HUES6 (cell line): ENCODE data around the gene IQCM.
A peak's percentile ranks its signal among the peaks of the same experiment; 100 is the strongest.

Experiments
- H3K27ac ChIP-seq: 2 replicates; pipeline ENCODE4 v1.7.0; 2013; ENCODE audit warnings: low read depth, mild to moderate bottlenecking, low read length, inconsistent platforms
- H3K27me3 ChIP-seq: 2 replicates; pipeline ENCODE4 v1.6.1; 2013; ENCODE audit warnings: low read length; ENCODE audit not compliant: control insufficient read depth, insufficient read depth
- H3K36me3 ChIP-seq: 2 replicates; pipeline ENCODE4 v1.6.1; 2013; ENCODE audit warnings: low read length; ENCODE audit not compliant: control insufficient read depth, insufficient read depth
- H3K4me1 ChIP-seq: 2 replicates; pipeline ENCODE4 v1.6.1; 2013; ENCODE audit warnings: low read length; ENCODE audit not compliant: control insufficient read depth, insufficient read depth
- H3K4me3 ChIP-seq: 2 replicates; pipeline ENCODE4 v1.5.1; 2013; ENCODE audit warnings: low read depth, low read length
- H3K9ac ChIP-seq: one replicate; pipeline ENCODE4 v1.6.1; 2013; ENCODE audit warnings: mild to moderate bottlenecking, low read length
- H3K9me3 ChIP-seq: 2 replicates; pipeline ENCODE4 v1.6.1; 2013; ENCODE audit warnings: low read depth, low read length; ENCODE audit not compliant: control insufficient read depth, insufficient read depth

Gene IQCM

DNA sequence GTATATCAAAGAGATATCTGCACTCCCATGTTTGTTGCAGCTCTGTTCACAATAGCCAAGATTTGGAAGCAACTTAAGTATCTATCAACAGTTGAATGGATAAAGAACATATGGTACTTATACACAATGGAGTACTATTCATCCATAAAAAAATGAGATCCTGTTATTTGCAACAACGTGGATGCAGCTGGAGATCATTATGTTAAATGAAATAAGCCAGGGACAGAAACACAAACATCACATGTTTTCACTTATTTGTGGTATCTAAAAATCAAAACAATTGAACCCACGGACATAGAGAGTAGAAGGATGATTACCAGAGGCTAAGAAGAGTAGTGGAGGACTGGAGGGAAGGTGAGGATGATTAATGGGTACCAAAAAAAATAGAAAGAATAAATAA, 14.2 kb downstream of the IQCM start:
- no peaks in the 10 kb centered on the region for H3K36me3 ChIP-seq
- H3K9ac ChIP-seq: no peak overlapping the region
- H3K9me3 ChIP-seq: 0 out of 2 replicates have a peak, but pooled peaks cover 2% of the 10 kb centered on the region
- no peak overlapping the region for H3K4me3 ChIP-seq
- H3K27ac ChIP-seq: no peak overlapping the region
- H3K27me3 ChIP-seq: no peaks in the 10 kb centered on the region
- H3K4me1 ChIP-seq: no peaks in the 10 kb centered on the region

DNA sequence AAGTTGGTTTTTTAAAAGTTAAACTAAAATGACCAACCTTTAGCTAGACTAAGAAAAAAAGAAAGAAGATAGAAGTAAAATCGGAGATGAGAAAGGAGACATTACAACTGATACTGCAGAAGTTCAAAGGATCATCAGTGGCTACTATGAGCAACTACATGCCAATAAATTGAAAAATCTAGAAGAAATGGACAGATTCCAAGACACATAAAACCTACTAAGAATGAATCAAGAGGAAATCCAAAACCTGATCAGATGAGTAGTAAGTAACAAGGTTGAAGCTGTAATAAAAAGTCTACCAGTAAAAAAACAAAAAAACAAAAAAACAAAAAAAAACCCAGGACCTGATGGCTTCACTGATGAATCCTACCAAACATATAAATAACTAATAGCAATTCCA, 16.1 kb downstream of the IQCM start:
- Histone ChIP-seq H3K27me3 (no peaks in the 10 kb centered on the region), H3K9me3 (0 out of 2 replicates have a peak, but pooled peaks cover 2% of the 10 kb centered on the region), H3K27ac (no peak overlapping the region), H3K4me1 (no peaks in the 10 kb centered on the region), H3K9ac (no peak overlapping the region), H3K36me3 (no peaks in the 10 kb centered on the region), H3K4me3 (no peak overlapping the region)

DNA sequence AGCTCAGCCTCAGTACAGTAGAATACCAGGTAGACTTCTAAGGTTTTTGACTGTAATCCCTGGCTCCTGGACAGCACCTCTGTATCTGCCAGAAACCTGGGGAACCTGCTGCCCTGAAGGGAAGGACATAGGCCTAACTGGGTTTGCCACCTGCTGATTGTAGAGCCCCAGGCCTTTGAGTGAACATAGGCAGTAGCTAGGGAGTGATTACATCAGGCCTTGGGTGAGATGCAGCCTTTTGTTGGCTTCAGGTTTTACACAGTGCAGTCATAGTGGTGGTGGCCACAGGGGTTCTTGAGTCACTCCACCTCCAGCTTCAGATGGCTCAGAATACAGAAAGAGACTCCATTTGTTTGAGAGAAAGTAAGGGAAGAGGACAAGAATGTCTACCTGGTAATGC, 19.3 kb downstream of the IQCM start:
- Histone ChIP-seq H3K27ac (no peak overlapping the region), H3K4me3 (no peak overlapping the region), H3K36me3 (no peaks in the 10 kb centered on the region), H3K27me3 (no peaks in the 10 kb centered on the region), H3K9ac (no peak overlapping the region), H3K4me1 (no peaks in the 10 kb centered on the region), H3K9me3 (no peaks in the 10 kb centered on the region)

DNA sequence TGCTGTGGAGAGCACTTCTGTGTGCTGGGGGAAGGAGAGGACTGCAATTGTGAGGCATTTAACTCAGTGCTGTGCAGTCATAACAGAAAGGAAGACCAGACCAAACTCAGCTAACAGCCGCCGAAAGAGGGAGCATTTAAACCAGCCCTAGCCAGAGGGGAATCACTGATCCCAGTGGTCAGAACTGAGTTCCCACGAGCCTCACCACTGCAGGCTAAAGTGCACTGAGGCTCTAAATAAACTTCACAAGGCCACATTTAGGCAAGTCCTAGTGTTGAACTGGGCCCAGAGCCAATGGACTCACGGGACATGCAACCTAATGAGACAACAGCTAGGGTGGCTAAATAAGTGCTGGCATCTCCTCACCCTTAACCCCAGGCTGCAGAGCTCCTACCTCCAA, 20.4 kb downstream of the IQCM start:
- Histone ChIP-seq H3K27me3 (no peaks in the 10 kb centered on the region), H3K4me1 (no peaks in the 10 kb centered on the region), H3K36me3 (no peaks in the 10 kb centered on the region), H3K9me3 (no peaks in the 10 kb centered on the region), H3K27ac (no peak overlapping the region), H3K4me3 (no peak overlapping the region), H3K9ac (no peak overlapping the region)

DNA sequence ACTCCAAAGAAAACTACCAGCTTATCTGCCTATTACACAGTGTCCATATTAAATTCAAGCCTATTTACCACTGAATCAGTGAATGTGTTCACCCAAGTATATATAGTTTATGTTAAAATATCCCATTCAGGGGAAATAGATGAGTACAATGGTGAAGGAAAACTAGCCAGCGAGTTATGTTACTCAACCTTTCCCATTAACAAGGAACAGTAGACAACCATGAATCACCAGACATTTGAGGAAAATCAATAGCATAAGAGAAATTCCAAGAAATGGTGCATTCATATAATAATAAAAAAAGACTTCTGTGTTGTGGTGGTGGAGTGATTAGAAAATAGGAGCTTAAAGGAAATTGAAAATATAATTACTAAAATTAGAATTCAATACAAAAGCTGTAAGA, 21.3 kb downstream of the IQCM start:
- H3K9me3 ChIP-seq: no peaks in the 10 kb centered on the region
- H3K4me1 ChIP-seq: no peaks in the 10 kb centered on the region
- H3K27me3 ChIP-seq: no peaks in the 10 kb centered on the region
- H3K27ac ChIP-seq: no peak overlapping the region
- no peaks in the 10 kb centered on the region for H3K36me3 ChIP-seq
- no peak overlapping the region for H3K9ac ChIP-seq
- H3K4me3 ChIP-seq: no peak overlapping the region

DNA sequence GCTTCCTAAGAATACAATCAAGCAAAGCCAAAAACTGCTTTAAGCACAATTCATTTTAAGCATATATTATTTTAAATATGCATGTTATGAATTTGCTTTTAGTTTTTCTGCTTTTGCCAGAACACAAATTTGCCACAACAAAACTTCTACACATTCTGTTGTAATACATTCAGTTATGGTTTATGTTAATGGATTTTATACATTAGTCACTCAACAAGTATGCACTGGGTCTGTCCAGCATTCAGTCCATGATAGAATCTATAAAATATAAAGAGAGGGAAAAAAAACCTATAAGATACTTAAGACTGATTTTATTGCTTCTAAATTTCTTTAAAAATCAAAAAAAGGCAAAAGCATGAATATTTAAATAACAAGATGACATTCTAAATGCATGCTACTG, 22.2 kb downstream of the IQCM start:
- no peaks in the 10 kb centered on the region for H3K36me3 ChIP-seq
- no peaks in the 10 kb centered on the region for H3K9me3 ChIP-seq
- H3K27me3 ChIP-seq: no peaks in the 10 kb centered on the region
- H3K27ac ChIP-seq: no peak overlapping the region
- H3K9ac ChIP-seq: no peak overlapping the region
- no peaks in the 10 kb centered on the region for H3K4me1 ChIP-seq
- H3K4me3 ChIP-seq: no peak overlapping the region

DNA sequence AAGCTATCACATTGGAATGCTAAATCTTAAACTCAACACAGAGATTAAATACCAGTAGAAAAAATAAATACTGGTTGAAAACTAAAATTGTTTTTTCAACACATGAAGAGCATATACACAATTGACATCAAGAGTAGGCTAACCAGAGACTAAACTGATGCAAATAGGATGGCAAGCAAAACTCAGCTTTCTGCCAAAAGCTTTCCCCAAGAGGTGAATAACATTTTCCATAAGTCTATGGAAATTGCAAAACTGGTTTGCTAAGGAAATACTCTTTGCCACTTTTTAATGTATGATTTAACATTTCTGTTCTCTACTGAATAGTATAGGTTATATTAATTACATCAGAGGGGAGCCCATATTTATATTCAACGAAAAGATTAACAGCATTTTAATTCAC, 23.8 kb downstream of the IQCM start:
- no peak overlapping the region for H3K27ac ChIP-seq
- no peaks in the 10 kb centered on the region for H3K9me3 ChIP-seq
- no peak overlapping the region for H3K9ac ChIP-seq
- H3K4me1 ChIP-seq: no peaks in the 10 kb centered on the region
- H3K36me3 ChIP-seq: no peaks in the 10 kb centered on the region
- H3K4me3 ChIP-seq: no peak overlapping the region
- no peaks in the 10 kb centered on the region for H3K27me3 ChIP-seq

DNA sequence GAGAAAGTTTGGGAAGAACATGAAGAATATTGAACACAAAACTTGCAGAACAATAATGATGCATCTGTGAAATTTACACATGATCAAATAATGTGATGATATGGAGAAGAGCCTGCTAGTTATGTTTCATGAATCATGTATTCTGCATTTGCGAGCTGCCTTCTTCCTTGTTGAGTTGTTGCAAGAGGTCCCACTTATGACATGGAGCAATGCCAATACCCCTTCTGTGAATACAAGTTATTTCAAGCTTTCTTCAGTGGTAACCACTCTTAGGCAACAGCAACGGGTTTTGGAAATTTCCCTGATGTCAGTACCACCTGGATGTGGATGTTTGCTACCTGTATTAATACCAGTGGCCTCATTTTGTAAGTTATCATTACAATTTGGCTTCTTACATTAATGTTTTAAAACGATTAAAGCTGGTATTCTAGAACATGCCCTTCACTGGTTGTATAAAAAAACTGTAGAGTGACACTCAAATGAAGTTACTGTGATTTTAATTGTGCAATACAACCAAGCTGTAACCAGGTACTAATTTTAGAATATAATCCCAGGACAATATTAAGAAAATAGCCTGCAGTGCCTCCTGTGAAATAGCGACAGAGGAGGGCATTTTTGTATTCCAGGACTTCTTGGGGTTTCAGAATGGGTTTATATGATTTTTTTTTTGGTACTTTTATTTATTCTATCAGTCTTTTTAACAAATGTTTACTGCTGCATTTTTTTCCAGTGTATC, 25.3 kb downstream of the IQCM start:
- peaks cover 4% of the 10 kb centered on the region; the same call in 1 of the 2 replicates for H3K4me1 ChIP-seq
- H3K4me3 ChIP-seq: no peak overlapping the region
- no peak overlapping the region for H3K9ac ChIP-seq
- no peak overlapping the region for H3K27ac ChIP-seq
- no peaks in the 10 kb centered on the region for H3K9me3 ChIP-seq
- no peaks in the 10 kb centered on the region for H3K36me3 ChIP-seq
- H3K27me3 ChIP-seq: no peaks in the 10 kb centered on the region

DNA sequence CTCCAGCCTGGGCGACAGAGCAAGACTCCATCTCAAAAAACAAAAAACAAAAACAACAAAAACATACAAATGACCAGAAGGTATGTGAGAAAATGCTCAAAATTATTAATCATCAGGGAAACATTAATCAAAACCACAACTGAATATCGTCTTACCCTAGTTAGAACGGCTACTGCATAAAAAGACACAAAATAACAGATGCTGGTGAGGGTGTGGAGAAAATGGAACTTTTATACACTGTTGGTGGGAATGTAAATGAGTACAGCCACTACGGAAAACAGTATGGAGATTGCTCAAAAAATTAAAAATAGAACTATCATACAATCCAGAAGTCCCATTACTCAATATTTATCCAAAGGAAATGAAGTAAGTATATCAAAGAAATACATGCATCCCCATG, 27.3 kb downstream of the IQCM start:
- Histone ChIP-seq H3K9me3 (no peaks in the 10 kb centered on the region), H3K4me3 (no peak overlapping the region), H3K4me1 (peaks cover 4% of the 10 kb centered on the region; the same call in 1 of the 2 replicates), H3K36me3 (no peaks in the 10 kb centered on the region), H3K27ac (no peak overlapping the region), H3K27me3 (no peaks in the 10 kb centered on the region), H3K9ac (no peak overlapping the region)

DNA sequence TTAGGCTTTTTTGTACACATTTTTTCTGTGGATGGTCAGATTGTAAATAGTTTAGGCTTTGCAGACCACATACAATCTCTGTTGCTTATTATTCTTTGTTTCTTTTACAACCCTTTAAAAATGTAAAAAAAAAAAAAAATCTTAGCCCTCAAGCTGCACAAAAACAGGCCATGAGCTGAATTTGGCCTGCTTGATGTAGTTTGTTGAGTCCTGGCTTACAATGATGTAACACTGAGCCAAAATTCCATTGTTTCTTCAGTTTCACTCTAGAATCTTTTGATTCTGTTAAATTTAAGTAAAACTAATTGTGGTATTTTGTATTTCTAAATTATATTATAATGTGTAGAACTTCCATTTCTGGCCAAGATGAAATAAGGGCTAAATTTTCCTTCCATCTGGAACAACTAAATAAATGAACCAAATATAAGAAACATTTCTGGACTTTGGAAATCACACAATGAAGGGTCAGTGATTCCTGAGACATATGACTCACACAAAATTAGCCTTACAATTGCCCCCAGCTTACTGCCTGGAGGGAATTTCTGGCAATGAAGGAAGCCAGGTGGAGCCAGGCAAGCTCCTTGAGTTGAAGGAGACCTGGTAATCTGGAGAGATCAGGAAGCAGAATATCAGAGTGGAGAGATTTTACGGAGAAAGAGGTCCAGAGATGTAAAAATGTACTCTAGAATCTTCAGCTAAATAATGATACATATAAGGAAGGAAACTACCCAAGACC, 29.8 kb downstream of the IQCM start:
- Histone ChIP-seq H3K9me3 (no peaks in the 10 kb centered on the region), H3K4me3 (no peak overlapping the region), H3K36me3 (no peaks in the 10 kb centered on the region), H3K9ac (no peak overlapping the region), H3K27me3 (no peaks in the 10 kb centered on the region), H3K27ac (peak overlapping the region; percentile 44), H3K4me1 (peaks cover 4% of the 10 kb centered on the region; the same call in 1 of the 2 replicates)

DNA sequence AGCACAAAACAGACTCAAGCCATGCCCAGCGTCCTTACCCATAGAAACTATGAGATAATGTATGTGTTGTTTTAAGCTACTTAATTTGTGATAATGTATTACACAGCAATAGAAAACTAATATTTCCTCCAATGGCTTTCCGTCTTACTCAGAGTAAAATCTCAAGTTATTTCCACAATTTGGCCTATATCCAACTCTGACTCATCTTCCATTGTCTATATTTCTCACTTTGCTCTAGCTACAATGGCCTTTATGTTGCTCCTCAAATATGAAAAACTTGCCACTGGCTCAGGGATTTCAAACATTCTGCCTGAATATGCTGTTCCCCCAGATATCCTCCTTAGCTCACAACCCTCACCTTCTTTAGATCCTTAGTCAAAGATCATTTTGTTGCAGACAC, 31.6 kb downstream of the IQCM start:
- no peaks in the 10 kb centered on the region for H3K9me3 ChIP-seq
- H3K27me3 ChIP-seq: no peaks in the 10 kb centered on the region
- no peak overlapping the region for H3K4me3 ChIP-seq
- H3K9ac ChIP-seq: no peak overlapping the region
- no peak overlapping the region for H3K27ac ChIP-seq
- peaks cover 4% of the 10 kb centered on the region; the same call in 1 of the 2 replicates for H3K4me1 ChIP-seq
- no peaks in the 10 kb centered on the region for H3K36me3 ChIP-seq
